Measurements from ENCODE around the gene SPOCK1.

DNA sequence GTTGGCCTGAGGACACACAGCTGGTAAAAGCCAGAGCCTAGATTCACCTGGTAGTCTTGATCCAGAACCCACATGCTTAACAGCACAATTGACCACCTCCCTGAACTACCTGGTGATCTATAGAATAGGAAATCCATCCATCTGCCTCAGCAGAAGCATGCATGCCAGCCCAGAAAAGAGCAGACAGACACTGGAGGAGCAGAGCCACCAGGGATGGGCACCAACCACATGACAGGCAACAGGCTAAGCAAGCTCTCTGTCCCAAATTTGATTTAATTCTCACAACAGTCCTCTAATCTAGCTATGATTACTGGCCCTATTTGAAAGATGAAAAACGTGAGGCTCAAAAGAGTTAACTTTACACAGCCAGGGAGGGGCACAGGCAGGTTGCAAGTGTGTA lies 208.1 kb downstream of the SPOCK1 start:
- TF ChIP-seq CTCF (conservative IDR thresholded peaks at IDR 0.05; ENCODE audit: low read depth, low read length) = no peak
- no peak for TF ChIP-seq EZH2 (IDR thresholded peaks at IDR 0.05; ENCODE audit: borderline replicate concordance, low read depth, low read length, poor library complexity, severe bottlenecking)

All from A673 (cell line).